ENCODE data around the gene SPATA17.
"Not testable (repeated sequence)": the region's sequence is repeated elsewhere in the genome, so short reads cannot be mapped to it uniquely, and the experiment has no call there.

The SPATA17 gene

GRCh38 chr1:217630711-217631591, at the start of gene SPATA17, which contains the start of gene GPATCH2:
Gene SPATA17 (plus strand): TSS chr1:217631344. CDS start chr1:217631379, 35 bp downstream.
Gene GPATCH2 (minus strand): TSS chr1:217631090. CDS start chr1:217630971, 119 bp downstream.
- DNase-seq (ENCODE audit: low spot score) = peak; percentile 83

GRCh38 chr1:217584286-217584811, 46.8 kb upstream of the SPATA17 start:
- not testable (repeated sequence) for DNase-seq (ENCODE audit: low spot score)

- no peak for DNase-seq (ENCODE audit: low spot score)
Observed at GRCh38 chr1:217585577-217585976, 45.6 kb upstream of the SPATA17 start.

GRCh38 chr1:217586586-217586985, 44.6 kb upstream of the SPATA17 start:
- no peak for DNase-seq (ENCODE audit: low spot score)

GRCh38 chr1:217590598-217590997, 40.5 kb upstream of the SPATA17 start:
- DNase-seq (ENCODE audit: low spot score) = no peak

- no peak for DNase-seq (ENCODE audit: low spot score)
Observed at GRCh38 chr1:217599154-217599553, 32.0 kb upstream of the SPATA17 start.

- DNase-seq (ENCODE audit: low spot score) = no peak
Observed at GRCh38 chr1:217602380-217602779, 28.8 kb upstream of the SPATA17 start.

GRCh38 chr1:217605390-217605789, 25.8 kb upstream of the SPATA17 start:
- DNase-seq (ENCODE audit: low spot score) = no peak

- DNase-seq (ENCODE audit: low spot score) = no peak
Observed at GRCh38 chr1:217614200-217614712, 16.9 kb upstream of the SPATA17 start.

GRCh38 chr1:217617126-217617525, 14.0 kb upstream of the SPATA17 start:
- DNase-seq (ENCODE audit: low spot score) = no peak

GRCh38 chr1:217620814-217621213, 10.3 kb upstream of the SPATA17 start:
- peak; percentile 7 for DNase-seq (ENCODE audit: low spot score)

- DNase-seq (ENCODE audit: low spot score) = no peak
Observed at GRCh38 chr1:217622042-217622441, 9.1 kb upstream of the SPATA17 start.

GRCh38 chr1:217626321-217626720, 4.8 kb upstream of the SPATA17 start:
- DNase-seq (ENCODE audit: low spot score) = no peak

GRCh38 chr1:217627431-217627830, 3.7 kb upstream of the SPATA17 start:
- DNase-seq (ENCODE audit: low spot score) = no peak

GRCh38 chr1:217642455-217642854, 11.3 kb downstream of the SPATA17 start:
- no peak for DNase-seq (ENCODE audit: low spot score)

- no peak for DNase-seq (ENCODE audit: low spot score)
Observed at GRCh38 chr1:217647791-217648190, 16.6 kb downstream of the SPATA17 start.

GRCh38 chr1:217650674-217651073, 19.5 kb downstream of the SPATA17 start:
- no peak for DNase-seq (ENCODE audit: low spot score)

GRCh38 chr1:217660353-217661062, 29.4 kb downstream of the SPATA17 start:
- peak; percentile 9 for DNase-seq (ENCODE audit: low spot score)

- no peak for DNase-seq (ENCODE audit: low spot score)
Observed at GRCh38 chr1:217661407-217661806, 30.3 kb downstream of the SPATA17 start.

- no peak for DNase-seq (ENCODE audit: low spot score)
Observed at GRCh38 chr1:217668351-217668940, 37.3 kb downstream of the SPATA17 start.

GRCh38 chr1:217673387-217673786, 42.2 kb downstream of the SPATA17 start:
- peak; percentile 3 for DNase-seq (ENCODE audit: low spot score)

All from putamen (tissue), 1 donor.